Right lobe of liver (tissue), 6 donors: ENCODE data around the gene KCNRG. TPM values are rescaled to one million over a fixed set of nuclear protein-coding genes. Genes with fewer than 3 reads are reported as not detected.

ENCODE experiments used
- ATAC-seq, 4 donors: fragments of 200-7000 bp; cut with Tn5 transposase; one replicate each; pipeline ENCODE4 v1.9.1; 2020; ENCODE audit warnings: mild to moderate bottlenecking in 4 of 4, moderate library complexity in 4 of 4
- DNase-seq, 3 donors: peaks; one replicate each; pipeline ENCODE4 v3.0.0-alpha.2; 2020
- H3K27ac ChIP-seq, 3 donors: fragments of 200-600 bp; one replicate each; pipeline ENCODE4 v1.8.0; 2022
- H3K27me3 ChIP-seq, 2 donors: fragments of 200-600 bp; one replicate each; pipeline ENCODE4 v1.8.0; 2022
- H3K36me3 ChIP-seq, 4 donors: fragments of 200-600 bp; sonication (generic) in 1 of 4; one replicate each; pipeline versions ENCODE4 v1.5.1 to v1.8.0; 2017 to 2022; ENCODE audit warnings: control low read depth in 1 of 4
- H3K4me1 ChIP-seq, 4 donors: fragments of 200-600 bp; sonication (generic) in 1 of 4; one replicate each; pipeline versions ENCODE4 v1.5.1 to v1.8.0; 2017 to 2022; ENCODE audit warnings: control low read depth in 1 of 4
- H3K4me3 ChIP-seq, 3 donors: fragments of 200-600 bp; one replicate each; pipeline ENCODE4 v1.8.0; 2022
- H3K9me3 ChIP-seq, 4 donors: fragments of 200-600 bp; sonication (generic) in 1 of 4; one replicate each; pipeline versions ENCODE4 v1.5.1 to v1.8.0; 2017 to 2022; ENCODE audit warnings: control low read depth in 1 of 4
- POLR2A ChIP-seq: fragments of 450-650 bp; IDR thresholded peaks from one replicate; pipeline ENCODE4 v1.6.1; 2017; ENCODE audit warnings: antibody characterized with exemption, mild to moderate bottlenecking
- WGBS: methylation state at CpG from one replicate; pipeline ENCODE4 v1.1.6; 2018; ENCODE audit warnings: low coverage, low lambda C conversion rate; ENCODE audit not compliant: insufficient coverage; ENCODE audit errors: missing lambda C conversion rate; 5-methylcytosine and 5-hydroxymethylcytosine counted together
- intact Hi-C, 2 donors: fragments of 100-400 bp; cut with DNase I; formaldehyde crosslinking; loops; one replicate each; pipeline versions ENCODE4 v1.11.2 to v1.14.1; 2022
- total RNA-seq, 6 experiments: library from RNA; depleted of rRNA in 2 of 6; stranded (reverse); fragments of >200 nt in 2 of 6; fragmentation: NEBNext Ultra II Directional in 3 of 6; extraction: Animal tissue kit (Norgen Biotek cat#: 25700) in 3 of 6; gene quantifications; one replicate each; pipeline versions ENCODE4 v1.1.0 to v1.2.4, GENCODE V29; 2016 to 2023
- TF ChIP-seq, protein P1 (sequence below), 4 donors: fragments of 200-600 bp in 3 of 4; fragments of 450-650 bp in 1 of 4; IDR thresholded peaks; one replicate each; pipeline versions ENCODE4 v1.5.1 to v1.8.0; 2016 to 2022; ENCODE audit warnings: antibody characterized with exemption in 4 of 4, mild to moderate bottlenecking in 2 of 4
- donor health status: DM: no; HTN: yes; CAD: no.
- donor health status: DM: no; HTN: no; CAD: no.
- donor health status: DM: no; HTN: no; CAD: no.
- donor health status: DM: no; HTN: yes; CAD: no.
- donor health status: DM: no; HTN: yes; CAD: no.

Gene KCNRG
- total RNA-seq, 6 experiments from 2014 or later, result 0.18 to 0.50 (median 0.36) TPM; not detected in 2

DNA sequence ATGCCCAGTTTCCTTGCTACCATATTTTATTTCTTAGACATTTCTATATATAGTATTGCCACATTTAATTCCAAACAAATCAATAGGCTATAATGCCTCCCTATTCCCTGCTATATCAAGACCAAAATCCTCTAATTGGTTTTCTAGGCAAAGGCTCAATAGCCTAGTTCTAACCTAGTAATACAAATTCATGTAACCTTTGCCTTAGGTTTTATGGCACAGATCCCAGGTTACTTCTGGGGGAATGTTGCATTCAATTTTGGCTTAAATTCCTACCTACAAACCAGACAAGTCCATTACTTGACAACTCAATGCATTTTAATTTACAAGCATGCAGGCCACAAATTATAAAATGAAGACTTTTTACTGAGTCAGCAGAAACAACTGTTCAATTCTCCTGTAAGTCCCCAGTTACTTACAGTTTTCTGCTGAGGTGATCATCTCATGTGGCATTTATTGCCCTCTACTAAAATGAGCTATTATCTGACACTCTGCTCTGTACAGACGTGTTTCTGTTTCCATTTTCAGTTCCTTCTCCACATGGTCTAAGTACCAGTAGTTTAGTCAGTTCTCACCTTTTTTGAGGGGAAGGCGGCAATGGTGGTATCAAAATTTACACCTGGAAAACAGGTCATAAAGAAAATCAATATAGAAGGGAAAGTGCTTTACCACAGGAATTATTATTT lies 11.7 kb downstream of the KCNRG start:
- intact Hi-C loops, result no loop called here
- H3K4me3 ChIP-seq, result no peak overlapping the region
- TF ChIP-seq, protein P1, sequence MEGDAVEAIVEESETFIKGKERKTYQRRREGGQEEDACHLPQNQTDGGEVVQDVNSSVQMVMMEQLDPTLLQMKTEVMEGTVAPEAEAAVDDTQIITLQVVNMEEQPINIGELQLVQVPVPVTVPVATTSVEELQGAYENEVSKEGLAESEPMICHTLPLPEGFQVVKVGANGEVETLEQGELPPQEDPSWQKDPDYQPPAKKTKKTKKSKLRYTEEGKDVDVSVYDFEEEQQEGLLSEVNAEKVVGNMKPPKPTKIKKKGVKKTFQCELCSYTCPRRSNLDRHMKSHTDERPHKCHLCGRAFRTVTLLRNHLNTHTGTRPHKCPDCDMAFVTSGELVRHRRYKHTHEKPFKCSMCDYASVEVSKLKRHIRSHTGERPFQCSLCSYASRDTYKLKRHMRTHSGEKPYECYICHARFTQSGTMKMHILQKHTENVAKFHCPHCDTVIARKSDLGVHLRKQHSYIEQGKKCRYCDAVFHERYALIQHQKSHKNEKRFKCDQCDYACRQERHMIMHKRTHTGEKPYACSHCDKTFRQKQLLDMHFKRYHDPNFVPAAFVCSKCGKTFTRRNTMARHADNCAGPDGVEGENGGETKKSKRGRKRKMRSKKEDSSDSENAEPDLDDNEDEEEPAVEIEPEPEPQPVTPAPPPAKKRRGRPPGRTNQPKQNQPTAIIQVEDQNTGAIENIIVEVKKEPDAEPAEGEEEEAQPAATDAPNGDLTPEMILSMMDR (IDR thresholded peaks at IDR 0.05), result no peak
- TF ChIP-seq POLR2A, result no peak
- WGBS, result 64% methylated on average over 2 of the region's 2 CpGs
- no peaks in the 10 kb centered on the region for H3K9me3 ChIP-seq
- H3K27ac ChIP-seq, result no peak overlapping the region
- peak; percentile 60 to 86 (median 66) for ATAC-seq
- DNase-seq, result no peak
- H3K4me1 ChIP-seq, result peaks cover 0 to 10% (median 4%) of the 10 kb centered on the region in 4 donors
- no peaks in the 10 kb centered on the region for H3K36me3 ChIP-seq
- no peaks in the 10 kb centered on the region for H3K27me3 ChIP-seq

- no peak overlapping the region for H3K27ac ChIP-seq
- intact Hi-C loops, result no loop called here
- no peak for TF ChIP-seq POLR2A
- TF ChIP-seq, protein P1 (IDR thresholded peaks at IDR 0.05), result no peak
Observed at GRCh38 chr13:50030315-50030714, 15.1 kb downstream of the KCNRG start.

DNA sequence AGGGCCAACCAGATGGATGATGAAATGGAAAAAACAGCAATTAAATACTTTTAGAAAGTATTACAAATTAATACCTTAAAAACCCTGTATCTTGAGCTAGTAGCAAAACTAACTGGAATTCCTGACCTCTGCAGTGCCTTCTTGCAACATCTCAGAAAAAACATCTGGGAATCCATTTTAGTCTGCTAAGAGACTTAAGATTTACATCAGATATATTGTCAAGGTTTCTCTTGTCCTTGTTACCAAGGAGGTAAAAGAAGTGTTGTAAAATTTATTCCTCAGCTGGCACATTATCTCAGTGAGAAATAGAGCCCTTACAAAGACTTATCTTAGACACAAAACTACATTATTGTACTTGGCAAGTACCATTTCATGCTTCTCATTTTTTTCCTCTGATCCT lies 18.5 kb downstream of the KCNRG start:
- Histone ChIP-seq H3K36me3 (no peaks in the 10 kb centered on the region), H3K9me3 (no peaks in the 10 kb centered on the region), H3K27me3 (no peaks in the 10 kb centered on the region), H3K4me3 (no peak overlapping the region), H3K27ac (no peak overlapping the region), H3K4me1 (peaks cover 0 to 3% (median 0%) of the 10 kb centered on the region in 4 donors)
- intact Hi-C loops, result no loop called here
- ATAC-seq, result no peak
- DNase-seq, result no peak
- no peak for TF ChIP-seq POLR2A
- TF ChIP-seq, protein P1 (IDR thresholded peaks at IDR 0.05), result no peak

More at GRCh38 chr13:50030315-50030714, 15.1 kb downstream of the KCNRG start:
- ATAC-seq, result no peak
- Histone ChIP-seq H3K36me3 (no peaks in the 10 kb centered on the region), H3K27me3 (no peaks in the 10 kb centered on the region), H3K4me3 (no peak overlapping the region), H3K9me3 (no peaks in the 10 kb centered on the region), H3K4me1 (peaks cover 0 to 10% (median 4%) of the 10 kb centered on the region in 4 donors)
- no peak for DNase-seq
- 89% methylated on average over 3 of the region's 3 CpGs for WGBS

DNA sequence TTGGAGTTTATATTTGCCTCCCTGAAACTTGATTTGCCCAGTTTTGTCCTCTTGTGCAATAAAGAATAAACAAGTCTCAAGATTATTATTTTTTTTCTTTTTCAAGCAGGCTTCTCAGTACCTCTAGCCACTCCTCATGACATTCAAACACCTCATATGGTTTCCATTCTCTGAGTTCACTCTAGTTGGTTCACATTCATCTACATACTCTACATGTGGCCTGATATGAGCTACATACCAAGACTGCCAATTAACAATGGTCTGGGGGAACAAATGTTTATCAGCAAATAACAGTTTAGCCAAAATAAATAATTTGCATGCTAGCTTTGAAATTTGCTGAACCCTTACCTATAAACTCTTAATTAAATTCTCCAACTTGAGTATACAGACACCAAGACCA lies 22.5 kb downstream of the KCNRG start:
- ATAC-seq (peak in 1 of 4 donors; percentile 16), DNase-seq (no peak)
- H3K9me3 ChIP-seq, result no peaks in the 10 kb centered on the region
- intact Hi-C loops, result no loop called here
- H3K4me3 ChIP-seq, result no peak overlapping the region
- no peak for TF ChIP-seq POLR2A
- TF ChIP-seq, protein P1 (IDR thresholded peaks at IDR 0.05), result no peak
- no peaks in the 10 kb centered on the region for H3K36me3 ChIP-seq
- no peak overlapping the region for H3K27ac ChIP-seq
- H3K4me1 ChIP-seq, result peaks cover 0 to 3% (median 0%) of the 10 kb centered on the region in 4 donors
- H3K27me3 ChIP-seq, result no peaks in the 10 kb centered on the region
